RWPE2 (cell line): ENCODE results near the gene CHST11.

Experiments
- ATAC-seq: fragments of 200-7000 bp; cut with Tn5 transposase; 3 replicates; pipeline ENCODE4 v1.9.1; 2021; ENCODE audit warnings: low read depth
- DNase-seq: peaks from one replicate; pipeline ENCODE4 v3.0.0-alpha.2; 2020; ENCODE audit warnings: low spot score
- H3K27ac ChIP-seq: fragments of 450-650 bp; 2 replicates; pipeline ENCODE4 v1.5.1; 2017; ENCODE audit warnings: mild to moderate bottlenecking; ENCODE audit not compliant: poor library complexity, severe bottlenecking
- H3K27me3 ChIP-seq: fragments of 250-450 bp; sonication (Bioruptor Pico); 2 replicates; pipeline ENCODE4 v1.5.1; 2021; ENCODE audit warnings: mild to moderate bottlenecking, moderate library complexity; ENCODE audit not compliant: insufficient read depth, poor library complexity, severe bottlenecking
- H3K36me3 ChIP-seq: fragments of 250-450 bp; sonication (Bioruptor Pico); 2 replicates; pipeline ENCODE4 v1.5.1; 2020; ENCODE audit warnings: low read depth, mild to moderate bottlenecking, moderate library complexity
- H3K4me1 ChIP-seq: fragments of 250-450 bp; sonication (Bioruptor Pico); 2 replicates; pipeline ENCODE4 v1.5.1; 2021; ENCODE audit warnings: mild to moderate bottlenecking, moderate library complexity; ENCODE audit not compliant: insufficient read depth, poor library complexity, severe bottlenecking
- H3K4me3 ChIP-seq: fragments of 250-450 bp; sonication (Bioruptor Pico); 2 replicates; pipeline ENCODE4 v1.5.1; 2021; ENCODE audit warnings: mild to moderate bottlenecking, moderate library complexity; ENCODE audit not compliant: severe bottlenecking
- H3K9me3 ChIP-seq: fragments of 250-450 bp; sonication (Bioruptor Pico); 2 replicates; pipeline ENCODE4 v1.5.1; 2021; ENCODE audit warnings: mild to moderate bottlenecking, moderate library complexity; ENCODE audit not compliant: severe bottlenecking
- CTCF ChIP-seq: fragments of 450-650 bp; IDR thresholded peaks from one replicate; pipeline ENCODE4 v1.5.1; 2017; ENCODE audit warnings: mild to moderate bottlenecking, moderate library complexity; ENCODE audit not compliant: poor library complexity, severe bottlenecking

CHST11 gene

GRCh38 chr12:104698871-104699270 is 242.1 kb downstream of the CHST11 start:
- no peaks in the 10 kb centered on the region for H3K27me3 ChIP-seq
- H3K4me1 ChIP-seq, result no peaks in the 10 kb centered on the region
- DNase-seq, result no peak

GRCh38 chr12:104699489-104700190 is 242.9 kb downstream of the CHST11 start:
- no peak overlapping the region for H3K4me3 ChIP-seq
- H3K27me3 ChIP-seq, result no peaks in the 10 kb centered on the region
- no peak overlapping the region for H3K27ac ChIP-seq
- H3K9me3 ChIP-seq, result no peaks in the 10 kb centered on the region
- H3K36me3 ChIP-seq, result no peaks in the 10 kb centered on the region
- ATAC-seq (no peak), DNase-seq (no peak)
- no peak for TF ChIP-seq CTCF
- no peaks in the 10 kb centered on the region for H3K4me1 ChIP-seq

More at GRCh38 chr12:104698871-104699270, 242.1 kb downstream of the CHST11 start:
- TF ChIP-seq CTCF, result no peak
- ATAC-seq, result no peak
- Histone ChIP-seq H3K4me3 (no peak overlapping the region), H3K9me3 (no peaks in the 10 kb centered on the region), H3K36me3 (no peaks in the 10 kb centered on the region), H3K27ac (no peak overlapping the region)

GRCh38 chr12:104700324-104700723 is 243.6 kb downstream of the CHST11 start:
- no peaks in the 10 kb centered on the region for H3K4me1 ChIP-seq
- no peak for TF ChIP-seq CTCF
- no peaks in the 10 kb centered on the region for H3K36me3 ChIP-seq
- no peak overlapping the region for H3K27ac ChIP-seq
- no peaks in the 10 kb centered on the region for H3K9me3 ChIP-seq
- DNase-seq (no peak), ATAC-seq (no peak)
- no peaks in the 10 kb centered on the region for H3K27me3 ChIP-seq
- no peak overlapping the region for H3K4me3 ChIP-seq

GRCh38 chr12:104701301-104701700 is 244.6 kb downstream of the CHST11 start:
- Histone ChIP-seq H3K27ac (no peak overlapping the region), H3K4me1 (no peaks in the 10 kb centered on the region), H3K9me3 (no peaks in the 10 kb centered on the region), H3K4me3 (no peak overlapping the region), H3K27me3 (no peaks in the 10 kb centered on the region), H3K36me3 (no peaks in the 10 kb centered on the region)
- ATAC-seq (no peak), DNase-seq (no peak)
- TF ChIP-seq CTCF, result no peak

- H3K36me3 ChIP-seq, result no peaks in the 10 kb centered on the region
- no peak for TF ChIP-seq CTCF
- H3K27me3 ChIP-seq, result no peaks in the 10 kb centered on the region
- DNase-seq (no peak), ATAC-seq (no peak)
- no peak overlapping the region for H3K4me3 ChIP-seq
- H3K9me3 ChIP-seq, result no peaks in the 10 kb centered on the region
- no peak overlapping the region for H3K27ac ChIP-seq
- H3K4me1 ChIP-seq, result no peaks in the 10 kb centered on the region
Measured at GRCh38 chr12:104701756-104702155, 245.0 kb downstream of the CHST11 start.
